Esophagus muscularis mucosa (tissue), 4 donors: Measurements from ENCODE around the gene RSRC1. TPM values are rescaled to one million over a fixed set of nuclear protein-coding genes. Genes with fewer than 3 reads are reported as not detected.

ENCODE experiments used
- DNase-seq: peaks from one replicate; pipeline ENCODE4 v3.0.0-alpha.2; 2017; ENCODE audit errors: extremely low spot score
- H3K27ac ChIP-seq, 4 donors: fragments of 200-600 bp; sonication (generic); replicated peaks in 1 of 4; 1 replicate in 3 of 4; 2 replicates in 1 of 4; pipeline ENCODE4 v1.5.1; 2016 to 2019; ENCODE audit warnings: mild to moderate bottlenecking in 1 of 4
- H3K27me3 ChIP-seq, 4 donors: fragments of 200-600 bp; sonication (generic); one replicate each; pipeline versions ENCODE4 v1.5.1 to v1.6.0; 2016 to 2019
- H3K36me3 ChIP-seq, 4 donors: fragments of 200-600 bp; sonication (generic); one replicate each; pipeline ENCODE4 v1.5.1; 2016 to 2019
- H3K4me1 ChIP-seq, 4 donors: fragments of 200-600 bp; sonication (generic); one replicate each; pipeline ENCODE4 v1.5.1; 2016 to 2019
- H3K4me3 ChIP-seq, 4 donors: fragments of 200-600 bp; sonication (generic); 1 replicate in 2 of 4; 2 replicates in 2 of 4; pipeline ENCODE4 v1.5.1; 2016 to 2019; ENCODE audit warnings: mild to moderate bottlenecking in 4 of 4, moderate library complexity in 1 of 4
- H3K9me3 ChIP-seq, 4 donors: fragments of 200-600 bp; sonication (generic); 1 replicate in 3 of 4; 2 replicates in 1 of 4; pipeline ENCODE4 v1.5.1; 2016 to 2019
- EP300 ChIP-seq: sonication (generic); formaldehyde crosslinking; IDR thresholded peaks from one replicate; pipeline ENCODE4 v1.6.1; 2017; ENCODE audit warnings: antibody characterized with exemption
- POLR2A ChIP-seq: fragments of 450-650 bp; IDR thresholded peaks from one replicate; pipeline ENCODE4 v1.6.1; 2017; ENCODE audit warnings: antibody characterized with exemption, moderate library complexity, mild to moderate bottlenecking, low read depth
- POLR2AphosphoS5 ChIP-seq, 2 donors: sonication (generic); formaldehyde crosslinking; IDR thresholded peaks; one replicate each; pipeline ENCODE4 v1.6.1; 2017; ENCODE audit warnings: antibody characterized with exemption in 2 of 2
- WGBS: methylation state at CpG from one replicate; pipeline ENCODE4 v1.1.5; 2018; 5-methylcytosine and 5-hydroxymethylcytosine counted together
- intact Hi-C: fragments of 100-400 bp; cut with DNase I; formaldehyde crosslinking; loops from one replicate; pipeline ENCODE4 v1.15.1; 2023
- total RNA-seq, 4 donors: library from RNA; depleted of rRNA; stranded (reverse); fragments of >200 nt; gene quantifications; one replicate each; pipeline versions ENCODE4 v1.1.0 to v1.2.1, GENCODE V29; 2016
- TF ChIP-seq, protein P1 (sequence below), 3 experiments: fragments of 200-600 bp in 2 of 3; fragments of 450-650 bp in 1 of 3; sonication (generic) in 2 of 3; IDR thresholded peaks; one replicate each; pipeline ENCODE4 v1.5.1; 2017 to 2019; ENCODE audit warnings: antibody characterized with exemption in 3 of 3, mild to moderate bottlenecking in 2 of 3, moderate library complexity in 1 of 3

RSRC1 gene
- total RNA-seq, 4 donors from 2014 or later = 33.1 to 57.3 (median 40.6) TPM

DNA sequence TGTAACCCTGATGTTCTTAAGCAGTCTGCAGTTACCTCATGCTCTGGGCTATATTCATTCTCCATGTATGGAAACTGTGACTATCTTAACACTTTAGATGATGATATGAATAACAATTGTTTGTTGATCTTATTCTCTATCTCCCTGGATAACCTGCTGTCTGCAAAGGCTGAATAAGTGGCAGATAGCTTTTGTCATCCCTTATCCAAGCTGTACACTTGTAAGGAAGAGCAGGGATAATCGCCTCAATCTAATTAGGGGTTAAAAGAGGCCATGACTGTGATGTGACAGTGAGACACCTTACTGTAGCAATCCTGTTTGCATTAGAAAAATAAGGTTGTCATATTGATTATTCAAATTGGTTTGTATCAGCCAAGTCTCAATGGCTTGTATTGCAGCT is 123.9 kb downstream of the RSRC1 start:
- Histone ChIP-seq H3K27me3 (no peaks in the 10 kb centered on the region), H3K4me1 (no peaks in the 10 kb centered on the region), H3K27ac (no peak overlapping the region), H3K4me3 (no peak overlapping the region), H3K36me3 (peaks cover 0 to 5% (median 0%) of the 10 kb centered on the region in 4 donors), H3K9me3 (no peaks in the 10 kb centered on the region)
- 86% methylated on average over 1 of the region's 1 CpG for WGBS
- DNase-seq = no peak
- intact Hi-C loops = no loop called here
- TF ChIP-seq EP300 (no peak), POLR2A (no peak), POLR2AphosphoS5 (IDR thresholded peaks at IDR 0.05) (no peak)
- TF ChIP-seq, protein P1, sequence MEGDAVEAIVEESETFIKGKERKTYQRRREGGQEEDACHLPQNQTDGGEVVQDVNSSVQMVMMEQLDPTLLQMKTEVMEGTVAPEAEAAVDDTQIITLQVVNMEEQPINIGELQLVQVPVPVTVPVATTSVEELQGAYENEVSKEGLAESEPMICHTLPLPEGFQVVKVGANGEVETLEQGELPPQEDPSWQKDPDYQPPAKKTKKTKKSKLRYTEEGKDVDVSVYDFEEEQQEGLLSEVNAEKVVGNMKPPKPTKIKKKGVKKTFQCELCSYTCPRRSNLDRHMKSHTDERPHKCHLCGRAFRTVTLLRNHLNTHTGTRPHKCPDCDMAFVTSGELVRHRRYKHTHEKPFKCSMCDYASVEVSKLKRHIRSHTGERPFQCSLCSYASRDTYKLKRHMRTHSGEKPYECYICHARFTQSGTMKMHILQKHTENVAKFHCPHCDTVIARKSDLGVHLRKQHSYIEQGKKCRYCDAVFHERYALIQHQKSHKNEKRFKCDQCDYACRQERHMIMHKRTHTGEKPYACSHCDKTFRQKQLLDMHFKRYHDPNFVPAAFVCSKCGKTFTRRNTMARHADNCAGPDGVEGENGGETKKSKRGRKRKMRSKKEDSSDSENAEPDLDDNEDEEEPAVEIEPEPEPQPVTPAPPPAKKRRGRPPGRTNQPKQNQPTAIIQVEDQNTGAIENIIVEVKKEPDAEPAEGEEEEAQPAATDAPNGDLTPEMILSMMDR (IDR thresholded peaks at IDR 0.05) = no peak

DNA sequence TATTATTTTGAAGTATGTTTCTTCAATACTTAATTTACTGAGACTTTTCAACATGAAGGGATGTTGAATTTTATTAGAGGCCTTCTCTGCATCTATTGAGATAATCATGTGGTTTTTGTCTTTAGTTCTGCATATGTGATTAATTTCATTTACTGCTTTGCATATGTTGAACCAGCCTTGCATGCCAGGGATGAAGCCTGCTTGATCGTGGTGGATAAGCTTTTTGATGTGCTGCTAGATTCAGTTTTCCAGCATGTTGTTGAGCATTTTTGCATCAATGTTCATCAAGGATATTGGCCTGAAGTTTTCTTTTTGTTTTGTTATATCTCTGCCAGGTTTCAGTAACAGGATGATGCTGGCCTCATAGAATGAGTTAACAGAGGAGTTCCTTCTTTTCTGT is 134.4 kb downstream of the RSRC1 start:
- no peak overlapping the region for H3K4me3 ChIP-seq
- DNase-seq = no peak
- peaks cover 0 to 5% (median 0%) of the 10 kb centered on the region in 4 donors for H3K36me3 ChIP-seq
- H3K9me3 ChIP-seq = peaks cover 0 to 10% (median 6%) of the 10 kb centered on the region in 4 donors
- 92% methylated on average over 1 of the region's 1 CpG for WGBS
- H3K27ac ChIP-seq = no peak overlapping the region
- H3K27me3 ChIP-seq = no peaks in the 10 kb centered on the region
- no peak for TF ChIP-seq EP300
- no peak for TF ChIP-seq POLR2AphosphoS5 (IDR thresholded peaks at IDR 0.05)
- TF ChIP-seq, protein P1 (IDR thresholded peaks at IDR 0.05) = no peak
- no peak for TF ChIP-seq POLR2A
- H3K4me1 ChIP-seq = no peaks in the 10 kb centered on the region
- intact Hi-C loops = no loop called here

DNA sequence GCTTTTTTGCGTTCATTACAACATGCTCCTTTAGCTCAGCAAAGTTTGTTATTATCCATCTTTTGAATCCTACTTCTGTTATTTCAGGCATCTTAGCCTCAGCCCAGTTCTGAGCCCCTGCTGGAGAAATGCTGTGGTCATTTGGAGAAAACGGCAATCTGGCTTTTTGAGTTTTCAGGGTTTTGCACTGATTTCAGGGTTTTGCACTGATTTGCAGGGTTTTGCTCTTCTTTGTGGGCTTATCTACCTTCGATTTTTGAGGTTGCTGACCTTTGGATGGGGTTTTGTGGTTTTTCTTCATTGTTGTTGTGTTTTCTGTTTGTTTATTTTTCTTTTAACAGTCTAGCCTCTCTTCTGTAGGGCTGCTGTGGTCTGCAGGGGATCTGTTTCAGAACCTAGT is 137.4 kb downstream of the RSRC1 start:
- Histone ChIP-seq H3K4me1 (no peaks in the 10 kb centered on the region), H3K27me3 (no peaks in the 10 kb centered on the region), H3K36me3 (peaks cover 0 to 5% (median 0%) of the 10 kb centered on the region in 4 donors), H3K9me3 (peaks cover 0 to 10% (median 6%) of the 10 kb centered on the region in 4 donors), H3K27ac (no peak overlapping the region), H3K4me3 (no peak overlapping the region)
- no peak for DNase-seq
- 83% methylated on average over 3 of the region's 3 CpGs for WGBS
- TF ChIP-seq POLR2AphosphoS5 (IDR thresholded peaks at IDR 0.05) = no peak
- TF ChIP-seq, protein P1 (IDR thresholded peaks at IDR 0.05) = no peak
- no peak for TF ChIP-seq POLR2A
- no peak for TF ChIP-seq EP300
- intact Hi-C loops = no loop called here

DNA sequence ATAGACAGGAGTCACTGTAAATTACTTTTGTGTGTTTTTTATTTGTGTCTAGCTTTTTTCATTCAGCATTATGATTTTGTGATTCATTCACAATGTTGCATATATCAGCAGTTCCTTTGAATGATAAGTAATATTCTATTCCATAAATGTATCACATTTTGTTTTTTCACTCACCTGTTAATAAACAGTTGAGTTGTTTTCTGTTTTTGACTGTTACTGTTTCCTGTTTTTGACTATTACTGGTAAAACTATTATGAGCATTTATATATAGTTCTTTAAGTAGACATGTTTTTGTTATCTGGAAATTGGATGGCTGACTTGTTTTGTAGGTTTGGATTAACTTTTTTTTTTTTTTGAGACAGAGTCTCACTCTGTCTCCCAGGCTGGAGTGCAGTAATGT is 138.4 kb downstream of the RSRC1 start:
- Histone ChIP-seq H3K9me3 (peaks cover 0 to 10% (median 2%) of the 10 kb centered on the region in 4 donors), H3K27me3 (no peaks in the 10 kb centered on the region), H3K27ac (no peak overlapping the region), H3K36me3 (peaks cover 0 to 5% (median 0%) of the 10 kb centered on the region in 4 donors), H3K4me1 (no peaks in the 10 kb centered on the region), H3K4me3 (no peak overlapping the region)
- intact Hi-C loops = no loop called here
- TF ChIP-seq EP300 = no peak
- TF ChIP-seq POLR2AphosphoS5 (IDR thresholded peaks at IDR 0.05) = no peak
- no peak for TF ChIP-seq POLR2A
- TF ChIP-seq, protein P1 (IDR thresholded peaks at IDR 0.05) = no peak
- DNase-seq = no peak

DNA sequence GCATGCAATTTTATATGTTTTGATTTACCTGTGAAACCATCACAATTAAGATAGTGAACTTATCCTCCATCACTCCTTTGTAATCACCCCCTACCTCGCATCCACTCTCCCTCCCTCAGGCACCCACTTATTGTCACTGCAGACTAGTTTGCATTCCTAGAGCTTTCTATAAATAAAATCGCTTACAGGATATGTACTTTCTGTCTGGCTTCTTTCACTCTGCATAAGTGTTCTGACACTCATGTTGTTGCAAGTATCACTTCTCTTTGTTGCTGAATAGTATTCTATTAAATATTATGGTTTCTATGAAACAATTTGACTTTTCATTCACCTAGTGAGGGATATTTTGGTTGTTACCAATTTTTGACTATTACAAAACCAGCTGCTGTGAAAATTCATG is 139.3 kb downstream of the RSRC1 start:
- intact Hi-C loops = no loop called here
- Histone ChIP-seq H3K4me1 (no peaks in the 10 kb centered on the region), H3K36me3 (peaks cover 0 to 5% (median 0%) of the 10 kb centered on the region in 4 donors), H3K27me3 (no peaks in the 10 kb centered on the region), H3K27ac (no peak overlapping the region), H3K9me3 (peaks cover 0 to 5% (median 2%) of the 10 kb centered on the region in 4 donors), H3K4me3 (no peak overlapping the region)
- 81% methylated on average over 2 of the region's 2 CpGs for WGBS
- no peak for DNase-seq
- TF ChIP-seq EP300 = no peak
- TF ChIP-seq POLR2AphosphoS5 (IDR thresholded peaks at IDR 0.05) = no peak
- TF ChIP-seq POLR2A = no peak
- TF ChIP-seq, protein P1 (IDR thresholded peaks at IDR 0.05) = no peak
